22Rv1 (cell line): Measurements from ENCODE around the gene LIN9.

Experiments
- H3K27ac ChIP-seq: fragments of 450-650 bp; 2 replicates; pipeline ENCODE4 v1.5.1; 2017
- CTCF ChIP-seq: fragments of 450-650 bp; IDR thresholded peaks from 2 replicates; pipeline ENCODE4 v1.5.1; 2017; ENCODE audit warnings: mild to moderate bottlenecking
- ZFX ChIP-seq: fragments of 450-650 bp; IDR thresholded peaks from 2 replicates; pipeline ENCODE4 v1.6.1; 2017; ENCODE audit warnings: antibody characterized with exemption, borderline replicate concordance

Gene LIN9

DNA sequence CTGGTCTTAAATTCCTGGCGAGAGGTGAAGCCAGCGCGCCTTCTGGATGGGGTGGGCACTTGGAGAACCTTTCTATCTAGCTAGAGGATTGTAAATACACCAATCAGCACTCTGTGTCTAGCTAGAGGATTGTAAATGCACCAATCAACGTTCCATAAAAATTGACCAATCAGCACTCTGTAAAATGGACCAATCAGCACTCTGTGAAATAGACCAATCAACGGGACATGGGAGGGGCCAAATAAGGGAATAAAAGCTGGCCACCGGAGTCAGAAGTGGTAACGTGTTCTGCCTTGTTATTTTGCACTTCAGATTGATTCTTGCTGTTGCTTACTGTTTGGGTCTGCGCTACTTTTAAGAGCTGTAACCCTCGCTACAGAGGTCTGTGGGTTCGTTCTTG lies 12.0 kb upstream of the LIN9 start:
- no peak overlapping the region for H3K27ac ChIP-seq
- TF ChIP-seq ZFX (no peak), CTCF (no peak)

GRCh38 chr1:226318471-226318870 lies 9.5 kb upstream of the LIN9 start:
- H3K27ac ChIP-seq = no peak overlapping the region
- no peak for TF ChIP-seq CTCF
- TF ChIP-seq ZFX = no peak

GRCh38 chr1:226314055-226314454 lies 5.1 kb upstream of the LIN9 start:
- H3K27ac ChIP-seq = no peak overlapping the region
- TF ChIP-seq CTCF = no peak
- no peak for TF ChIP-seq ZFX

DNA sequence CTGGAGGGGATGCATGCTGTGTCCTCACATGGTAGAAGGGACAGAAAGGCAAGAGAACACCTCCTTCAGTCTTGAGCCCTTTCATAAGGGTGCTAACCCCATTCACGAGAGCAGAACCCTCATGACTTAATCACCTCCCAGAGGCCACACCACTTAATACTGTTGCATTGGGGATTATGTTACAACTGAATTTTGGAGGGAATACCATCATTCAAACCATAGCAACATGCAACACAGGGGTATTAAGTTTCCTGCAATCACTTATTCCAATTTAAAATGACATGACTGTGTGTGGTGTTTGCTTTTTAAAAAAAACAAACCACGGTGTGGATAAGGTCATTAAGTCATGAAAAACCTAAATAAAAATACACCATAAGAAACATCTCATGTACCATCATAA lies 3.1 kb upstream of the LIN9 start:
- TF ChIP-seq CTCF (no peak), ZFX (no peak)

GRCh38 chr1:226311376-226311775 lies 2.4 kb upstream of the LIN9 start:
- TF ChIP-seq ZFX (no peak), CTCF (no peak)

More for the DNA sequence above, 3.1 kb upstream of the LIN9 start:
- H3K27ac ChIP-seq = no peak overlapping the region

DNA sequence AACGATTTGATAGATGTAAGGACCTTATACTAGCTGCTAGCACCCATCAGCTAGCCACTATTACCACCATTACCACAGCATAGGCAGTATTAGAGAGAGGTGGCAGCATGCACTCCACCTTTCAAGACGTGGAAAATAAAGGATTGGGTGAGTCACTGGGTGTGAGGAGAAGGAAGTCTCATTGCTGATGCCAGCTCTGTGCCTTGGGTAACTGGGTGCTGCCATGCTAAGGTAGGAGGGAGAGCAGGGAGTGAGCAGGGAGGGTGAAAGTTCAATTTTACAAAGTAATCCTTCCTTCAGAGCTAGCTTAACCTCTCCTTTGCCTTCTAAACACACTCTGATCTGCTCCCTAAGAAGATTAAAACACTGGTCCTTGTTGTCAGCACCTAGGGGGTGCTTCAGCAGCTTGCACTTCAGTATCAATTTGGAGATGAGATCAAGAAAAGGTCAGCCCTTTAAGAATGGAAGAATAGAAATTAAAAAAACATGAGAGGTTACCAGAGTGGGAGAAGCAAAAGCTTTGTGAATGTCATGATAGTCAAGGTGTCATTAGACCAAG lies 1.8 kb upstream of the LIN9 start:
- TF ChIP-seq ZFX (no peak), CTCF (no peak)

More at GRCh38 chr1:226311376-226311775, 2.4 kb upstream of the LIN9 start:
- H3K27ac ChIP-seq = no peak overlapping the region

DNA sequence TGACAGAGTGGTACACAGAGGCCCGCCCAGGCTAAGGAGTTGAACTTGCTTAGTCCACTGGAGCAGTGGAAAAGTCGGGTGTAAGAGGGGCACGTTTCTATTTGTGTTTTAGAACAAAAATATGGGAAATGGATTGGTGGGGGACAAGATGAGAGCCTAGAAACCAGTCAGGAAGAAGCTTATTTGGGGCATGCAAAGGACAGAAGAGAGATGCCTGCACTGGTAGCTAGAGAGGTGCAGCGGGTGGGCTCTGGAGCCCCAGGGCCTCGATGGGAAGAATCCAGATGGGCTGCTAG lies 1.2 kb upstream of the LIN9 start:
- peak overlapping the region; percentile 91 for H3K27ac ChIP-seq
- no peak for TF ChIP-seq ZFX
- TF ChIP-seq CTCF = no peak

More for the DNA sequence above, 1.8 kb upstream of the LIN9 start:
- H3K27ac ChIP-seq = no peak overlapping the region
